HG02884 (cell line): Measurements from ENCODE around the gene TEX14.
"Not testable (repeated sequence)": the region's sequence is repeated elsewhere in the genome, so short reads cannot be mapped to it uniquely, and the experiment has no call there.

Experiments
- ATAC-seq: cut with Tn5 transposase; IDR thresholded peaks from one replicate; pipeline ENCODE4 v1.9.1; 2021; ENCODE audit warnings: mild to moderate bottlenecking, moderate library complexity; ENCODE audit not compliant: unreplicated experiment

TEX14 gene

GRCh38 chr17:58658804-58659713, 32.8 kb downstream of the TEX14 start:
- peak; percentile 72 for ATAC-seq

- ATAC-seq = not testable (repeated sequence)
Observed at GRCh38 chr17:58657962-58658803, 33.7 kb downstream of the TEX14 start.

- ATAC-seq = no peak
Observed at GRCh38 chr17:58648236-58648635, 43.6 kb downstream of the TEX14 start.

GRCh38 chr17:58643147-58643546, 48.7 kb downstream of the TEX14 start:
- no peak for ATAC-seq

- ATAC-seq = no peak
Observed at GRCh38 chr17:58641887-58642311, 49.9 kb downstream of the TEX14 start.

- no peak for ATAC-seq
Observed at GRCh38 chr17:58640202-58640601, 51.6 kb downstream of the TEX14 start.

GRCh38 chr17:58639681-58640080, 52.2 kb downstream of the TEX14 start:
- no peak for ATAC-seq

GRCh38 chr17:58637011-58637570, 54.8 kb downstream of the TEX14 start:
- ATAC-seq = no peak

GRCh38 chr17:58632324-58633314, 59.2 kb downstream of the TEX14 start:
- no peak for ATAC-seq

- ATAC-seq = peak; percentile 78
Observed at GRCh38 chr17:58631523-58632323, 60.1 kb downstream of the TEX14 start.

- ATAC-seq = no peak
Observed at GRCh38 chr17:58630883-58631522, 60.8 kb downstream of the TEX14 start.

- no peak for ATAC-seq
Observed at GRCh38 chr17:58626905-58627304, 64.9 kb downstream of the TEX14 start.

GRCh38 chr17:58624751-58625150, 67.1 kb downstream of the TEX14 start:
- no peak for ATAC-seq

GRCh38 chr17:58621174-58621573, 70.7 kb downstream of the TEX14 start:
- peak; percentile 68 for ATAC-seq

- ATAC-seq = no peak
Observed at GRCh38 chr17:58618336-58618735, 73.5 kb downstream of the TEX14 start.

GRCh38 chr17:58617563-58617962, 74.3 kb downstream of the TEX14 start:
- ATAC-seq = no peak

- ATAC-seq = peak; percentile 59
Observed at GRCh38 chr17:58615768-58616659, 75.8 kb downstream of the TEX14 start.
